ENCODE results near the gene LCE1F. TPM values are rescaled to one million over a fixed set of nuclear protein-coding genes. Genes with fewer than 3 reads are reported as not detected.

The LCE1F gene
- total RNA-seq, 1 donor, result not detected

DNA sequence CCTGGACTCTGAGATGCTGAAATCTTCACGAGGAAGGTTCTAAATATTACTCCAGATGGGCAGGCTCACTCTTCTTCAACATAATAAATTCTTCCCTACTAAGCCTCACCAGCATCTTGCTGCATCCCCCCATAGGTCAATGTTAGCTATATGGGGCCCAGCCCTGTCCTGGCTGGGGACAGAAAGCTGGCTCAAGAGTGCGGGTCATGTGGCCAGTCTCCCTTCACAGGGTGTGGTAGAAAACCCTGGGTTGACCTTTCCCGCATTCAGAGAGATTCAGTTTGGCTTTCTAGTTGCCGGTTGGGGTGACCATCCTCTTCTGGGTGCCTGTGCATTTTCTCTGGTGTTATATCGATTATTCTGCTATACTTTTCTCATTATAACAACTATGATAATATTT is 36.9 kb upstream of the LCE1F start:
- H4K20me1 ChIP-seq (ENCODE audit: insufficient read depth, low read length), result no peaks in the 10 kb centered on the region
- H2AFZ ChIP-seq (ENCODE audit: low read length), result no peak overlapping the region
- DNase-seq (ENCODE audit: insufficient read length, low spot score, missing footprints), result no peak
- H3K4me1 ChIP-seq (ENCODE audit: insufficient read depth, low read length), result no peaks in the 10 kb centered on the region
- no peaks in the 10 kb centered on the region for H3K9me3 ChIP-seq (ENCODE audit: low read depth, low read length)
- no peak overlapping the region for H3K4me2 ChIP-seq (ENCODE audit: insufficient read depth, low read length)
- TF ChIP-seq, protein P1, sequence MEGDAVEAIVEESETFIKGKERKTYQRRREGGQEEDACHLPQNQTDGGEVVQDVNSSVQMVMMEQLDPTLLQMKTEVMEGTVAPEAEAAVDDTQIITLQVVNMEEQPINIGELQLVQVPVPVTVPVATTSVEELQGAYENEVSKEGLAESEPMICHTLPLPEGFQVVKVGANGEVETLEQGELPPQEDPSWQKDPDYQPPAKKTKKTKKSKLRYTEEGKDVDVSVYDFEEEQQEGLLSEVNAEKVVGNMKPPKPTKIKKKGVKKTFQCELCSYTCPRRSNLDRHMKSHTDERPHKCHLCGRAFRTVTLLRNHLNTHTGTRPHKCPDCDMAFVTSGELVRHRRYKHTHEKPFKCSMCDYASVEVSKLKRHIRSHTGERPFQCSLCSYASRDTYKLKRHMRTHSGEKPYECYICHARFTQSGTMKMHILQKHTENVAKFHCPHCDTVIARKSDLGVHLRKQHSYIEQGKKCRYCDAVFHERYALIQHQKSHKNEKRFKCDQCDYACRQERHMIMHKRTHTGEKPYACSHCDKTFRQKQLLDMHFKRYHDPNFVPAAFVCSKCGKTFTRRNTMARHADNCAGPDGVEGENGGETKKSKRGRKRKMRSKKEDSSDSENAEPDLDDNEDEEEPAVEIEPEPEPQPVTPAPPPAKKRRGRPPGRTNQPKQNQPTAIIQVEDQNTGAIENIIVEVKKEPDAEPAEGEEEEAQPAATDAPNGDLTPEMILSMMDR (IDR thresholded peaks at IDR 0.05; ENCODE audit: extremely low read depth, low read depth, low read length), result no peak
- H3K27ac ChIP-seq (ENCODE audit: low read depth, low read length), result no peak overlapping the region
- H3K4me3 ChIP-seq (ENCODE audit: insufficient read depth, low read length), result no peak overlapping the region
- H3K79me2 ChIP-seq (ENCODE audit: insufficient read depth, low read length), result no peaks in the 10 kb centered on the region
- H3K27me3 ChIP-seq (ENCODE audit: insufficient read depth, low read length), result no peaks in the 10 kb centered on the region
- H3K36me3 ChIP-seq (ENCODE audit: insufficient read depth, low read length), result no peaks in the 10 kb centered on the region

DNA sequence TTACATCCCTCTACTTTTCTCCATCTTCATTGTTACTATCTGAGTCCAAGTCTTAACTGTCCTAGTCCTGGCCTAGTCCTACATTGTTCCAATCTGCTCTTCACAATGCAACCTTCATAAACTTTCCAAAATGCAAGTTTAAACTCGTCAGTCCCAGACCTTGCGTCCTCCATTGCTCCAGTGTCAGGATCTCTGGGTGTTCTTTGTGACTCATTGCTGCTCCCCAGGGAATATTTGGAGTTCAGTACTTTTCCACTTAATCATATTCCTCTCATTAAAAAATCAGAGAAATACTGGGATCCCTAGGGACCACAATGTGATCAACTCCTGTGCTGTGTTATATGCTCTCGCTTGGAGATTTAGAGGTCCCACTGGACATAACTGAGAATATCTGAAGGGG is 35.1 kb upstream of the LCE1F start:
- no peak overlapping the region for H2AFZ ChIP-seq (ENCODE audit: low read length)
- no peak for DNase-seq (ENCODE audit: insufficient read length, low spot score, missing footprints)
- TF ChIP-seq, protein P1 (IDR thresholded peaks at IDR 0.05; ENCODE audit: extremely low read depth, low read depth, low read length), result no peak
- no peaks in the 10 kb centered on the region for H3K79me2 ChIP-seq (ENCODE audit: insufficient read depth, low read length)
- H3K27ac ChIP-seq (ENCODE audit: low read depth, low read length), result no peak overlapping the region
- H3K36me3 ChIP-seq (ENCODE audit: insufficient read depth, low read length), result no peaks in the 10 kb centered on the region
- H3K4me2 ChIP-seq (ENCODE audit: insufficient read depth, low read length), result no peak overlapping the region
- no peaks in the 10 kb centered on the region for H3K4me1 ChIP-seq (ENCODE audit: insufficient read depth, low read length)
- H4K20me1 ChIP-seq (ENCODE audit: insufficient read depth, low read length), result no peaks in the 10 kb centered on the region
- H3K4me3 ChIP-seq (ENCODE audit: insufficient read depth, low read length), result no peak overlapping the region
- no peaks in the 10 kb centered on the region for H3K27me3 ChIP-seq (ENCODE audit: insufficient read depth, low read length)
- no peaks in the 10 kb centered on the region for H3K9me3 ChIP-seq (ENCODE audit: low read depth, low read length)

DNA sequence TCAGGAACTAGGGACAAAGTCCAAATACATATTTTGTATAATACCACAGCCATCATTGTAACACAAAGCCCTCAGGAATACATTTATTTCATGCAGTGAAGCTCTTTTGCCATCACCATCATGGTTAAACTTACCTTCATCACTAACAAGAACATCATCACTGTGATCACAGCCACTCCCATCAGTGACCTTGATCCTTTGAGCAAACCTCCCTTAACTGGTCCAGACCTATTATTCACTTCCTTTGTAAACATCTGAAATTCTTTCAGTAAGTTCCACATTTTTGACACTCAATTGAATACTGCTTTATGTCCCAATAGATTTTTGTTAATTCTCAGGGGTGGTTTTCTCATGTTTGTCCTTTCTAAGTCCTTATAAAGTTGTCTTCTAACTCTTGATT is 33.3 kb upstream of the LCE1F start:
- Histone ChIP-seq H2AFZ (ENCODE audit: low read length) (no peak overlapping the region), H3K36me3 (ENCODE audit: insufficient read depth, low read length) (no peaks in the 10 kb centered on the region), H3K4me2 (ENCODE audit: insufficient read depth, low read length) (no peak overlapping the region), H3K4me3 (ENCODE audit: insufficient read depth, low read length) (no peak overlapping the region), H4K20me1 (ENCODE audit: insufficient read depth, low read length) (no peaks in the 10 kb centered on the region), H3K4me1 (ENCODE audit: insufficient read depth, low read length) (no peaks in the 10 kb centered on the region), H3K79me2 (ENCODE audit: insufficient read depth, low read length) (no peaks in the 10 kb centered on the region), H3K9me3 (ENCODE audit: low read depth, low read length) (no peaks in the 10 kb centered on the region), H3K27ac (ENCODE audit: low read depth, low read length) (no peak overlapping the region), H3K27me3 (ENCODE audit: insufficient read depth, low read length) (no peaks in the 10 kb centered on the region)
- no peak for DNase-seq (ENCODE audit: insufficient read length, low spot score, missing footprints)
- TF ChIP-seq, protein P1 (IDR thresholded peaks at IDR 0.05; ENCODE audit: extremely low read depth, low read depth, low read length), result no peak

DNA sequence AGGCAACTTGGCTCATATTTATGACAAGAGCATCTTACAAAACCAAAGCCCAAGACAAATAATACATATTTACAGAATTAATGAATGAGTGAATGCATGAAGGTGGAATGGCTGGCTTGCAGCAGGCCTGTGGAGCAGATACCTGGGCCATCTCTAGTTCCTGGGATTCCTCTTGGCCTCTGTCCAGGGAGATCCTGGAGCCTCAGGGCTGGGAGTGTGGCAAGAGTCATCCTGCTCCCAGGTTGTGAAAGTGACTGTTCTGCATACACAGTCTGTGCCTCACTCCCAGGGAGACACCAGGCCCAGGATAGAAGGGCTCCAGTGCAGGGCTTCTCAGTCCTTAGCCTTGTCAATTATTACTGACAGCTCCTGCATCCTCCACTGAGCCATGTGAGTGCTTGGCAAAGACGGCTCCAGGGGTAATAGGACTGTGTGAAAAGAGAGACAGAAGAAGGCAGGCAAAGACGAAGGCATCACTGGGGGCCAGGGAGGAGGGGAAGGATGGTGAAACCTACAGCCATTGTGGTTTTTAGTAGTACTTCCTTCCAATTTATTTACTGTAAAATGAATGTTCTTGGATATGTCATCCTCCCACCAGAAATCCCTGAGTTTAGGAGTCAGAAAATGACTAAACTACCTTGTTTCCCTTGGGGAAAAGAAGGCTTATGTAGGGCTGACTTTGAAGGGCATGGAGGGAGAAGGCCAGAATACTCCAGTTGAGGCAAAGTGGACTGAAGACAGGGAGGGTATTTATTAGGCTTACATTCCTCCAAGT is 31.4 kb upstream of the LCE1F start:
- Histone ChIP-seq H4K20me1 (ENCODE audit: insufficient read depth, low read length) (no peaks in the 10 kb centered on the region), H3K4me2 (ENCODE audit: insufficient read depth, low read length) (no peak overlapping the region), H3K9me3 (ENCODE audit: low read depth, low read length) (no peaks in the 10 kb centered on the region), H2AFZ (ENCODE audit: low read length) (no peak overlapping the region), H3K4me1 (ENCODE audit: insufficient read depth, low read length) (no peaks in the 10 kb centered on the region), H3K27ac (ENCODE audit: low read depth, low read length) (no peak overlapping the region), H3K36me3 (ENCODE audit: insufficient read depth, low read length) (no peaks in the 10 kb centered on the region), H3K4me3 (ENCODE audit: insufficient read depth, low read length) (no peak overlapping the region), H3K27me3 (ENCODE audit: insufficient read depth, low read length) (no peaks in the 10 kb centered on the region), H3K79me2 (ENCODE audit: insufficient read depth, low read length) (no peaks in the 10 kb centered on the region)
- DNase-seq (ENCODE audit: insufficient read length, low spot score, missing footprints), result no peak
- TF ChIP-seq, protein P1 (IDR thresholded peaks at IDR 0.05; ENCODE audit: extremely low read depth, low read depth, low read length), result no peak
